Psoas muscle (tissue), 8 donors: ENCODE data around the gene TSN. TPM values are rescaled to one million over a fixed set of nuclear protein-coding genes. Genes with fewer than 3 reads are reported as not detected.

ENCODE experiments used
- ATAC-seq, 4 donors: fragments of 200-7000 bp; cut with Tn5 transposase; one replicate each; pipeline ENCODE4 v1.9.1; 2020; ENCODE audit warnings: moderate library complexity in 3 of 4, mild to moderate bottlenecking in 2 of 4
- DNase-seq, 2 donors: peaks; one replicate each; pipeline ENCODE4 v3.0.0-alpha.2; 2020
- H3K27ac ChIP-seq: fragments of 200-600 bp; one replicate; pipeline ENCODE4 v1.8.0; 2022
- H3K27me3 ChIP-seq, 3 donors: fragments of 200-600 bp in 1 of 3; one replicate each; pipeline versions ENCODE4 v1.6.1 to v1.8.0; 2013 to 2022; ENCODE audit warnings: low read length in 2 of 3, mild to moderate bottlenecking in 2 of 3, moderate library complexity in 1 of 3; ENCODE audit not compliant: insufficient read depth in 3 of 3
- H3K36me3 ChIP-seq, 2 donors: fragments of 200-600 bp in 1 of 2; one replicate each; pipeline versions ENCODE4 v1.6.1 to v1.8.0; 2013 to 2022; ENCODE audit warnings: low read depth in 1 of 2, mild to moderate bottlenecking in 1 of 2, moderate library complexity in 1 of 2; ENCODE audit not compliant: insufficient read depth in 1 of 2
- H3K4me1 ChIP-seq: fragments of 200-600 bp; one replicate; pipeline ENCODE4 v1.8.0; 2022
- H3K4me3 ChIP-seq: fragments of 200-600 bp; one replicate; pipeline ENCODE4 v1.8.0; 2022; ENCODE audit warnings: mild to moderate bottlenecking
- H3K9me3 ChIP-seq: fragments of 200-600 bp; one replicate; pipeline ENCODE4 v1.8.0; 2022
- CTCF ChIP-seq: fragments of 200-600 bp; IDR thresholded peaks from one replicate; pipeline ENCODE4 v1.8.0; 2022; ENCODE audit warnings: antibody characterized with exemption
- WGBS, 3 donors: extraction: QIAGEN DNeasy Blood & Tissue Kit; methylation state at CpG; one replicate each; pipeline versions ENCODE4 v1.1.6 to v1.1.7; 2013; 5-methylcytosine and 5-hydroxymethylcytosine counted together
- intact Hi-C, 2 donors: fragments of 100-400 bp; cut with DNase I; formaldehyde crosslinking; loops; one replicate each; pipeline versions ENCODE4 v1.11.0 to v1.14.2; 2022
- polyA plus RNA-seq, 3 donors: library from polyadenylated mRNA; stranded (reverse); fragments of 200-250 nt; gene quantifications; one replicate each; pipeline ENCODE4 v1.2.3, GENCODE V29; 2013
- total RNA-seq, 4 donors: library from RNA; stranded (reverse); fragmentation: NEBNext Ultra II Directional in 2 of 4; extraction: Animal tissue kit (Norgen Biotek cat#: 25700) in 2 of 4; gene quantifications; one replicate each; pipeline versions ENCODE4 v1.2.1 to v1.2.4, GENCODE V29; 2021 to 2023
- donor health status: healthy with polysubstance abuse.
- donor health status: DM: no; HTN: no; CAD: no; lungs with moderate emphysema.
- donor health status: Bipolar disorder and iron deficiency.
- donor health status: healthy.
- donor health status: DM: yes; HTN: yes; CAD: no.
- donor health status: DM: no; HTN: no; CAD: no.
- donor health status: DM: no; HTN: no; CAD: no.
- donor health status: DM: yes; HTN: yes; CAD: no.

The TSN gene
- total and polyA plus RNA-seq, 7 donors = 25.0 to 68.4 (median 40.5) TPM

DNA sequence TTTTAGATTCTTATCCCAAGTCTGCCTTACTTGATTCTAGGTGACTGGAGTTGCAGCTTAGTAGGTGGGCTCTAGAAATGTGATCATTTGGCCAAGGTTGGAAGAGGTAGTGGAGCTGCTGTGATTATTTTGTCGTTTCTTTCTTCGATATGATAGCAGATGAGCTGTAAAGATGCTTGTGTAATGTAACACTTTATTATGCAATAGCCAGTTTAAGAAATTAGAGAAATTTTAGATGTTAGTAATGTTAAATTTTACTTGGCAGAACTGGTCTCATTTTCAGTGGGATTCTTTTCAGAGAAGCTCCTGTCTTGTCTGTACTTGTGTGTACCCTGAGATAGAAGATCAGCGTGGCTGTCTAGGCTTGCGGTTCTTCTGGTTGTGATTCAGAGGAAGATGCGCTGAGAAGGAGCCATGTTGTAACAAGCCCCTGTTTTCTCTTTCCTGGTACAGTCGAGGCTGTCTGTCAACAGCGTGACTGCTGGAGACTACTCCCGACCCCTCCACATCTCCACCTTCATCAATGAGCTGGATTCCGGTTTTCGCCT, 9.3 kb downstream of the TSN start:
- WGBS, 3 donors = 88 to 90% (median 89%) methylated on average over 10 of the region's 10 CpGs
- intact Hi-C loops = no loop called here
- DNase-seq (no peak), ATAC-seq (no peak)
- H3K4me3 ChIP-seq = no peak overlapping the region
- H3K9me3 ChIP-seq = no peaks in the 10 kb centered on the region
- no peaks in the 10 kb centered on the region for H3K27me3 ChIP-seq
- no peak overlapping the region for H3K27ac ChIP-seq
- no peaks in the 10 kb centered on the region for H3K4me1 ChIP-seq
- H3K36me3 ChIP-seq = peaks cover 5 to 100% of the 10 kb centered on the region in 2 donors
- no peak for TF ChIP-seq CTCF

GRCh38 chr2:121766624-121767023, 11.2 kb downstream of the TSN start:
- Histone ChIP-seq H3K4me1 (no peaks in the 10 kb centered on the region), H3K9me3 (no peaks in the 10 kb centered on the region), H3K4me3 (no peak overlapping the region), H3K27me3 (no peaks in the 10 kb centered on the region), H3K36me3 (peaks cover 5 to 98% of the 10 kb centered on the region in 2 donors), H3K27ac (no peak overlapping the region)
- intact Hi-C loops = no loop called here
- 80 to 84% (median 82%) methylated on average over 1 of the region's 1 CpG for WGBS, 3 donors
- ATAC-seq (no peak), DNase-seq (no peak)
- TF ChIP-seq CTCF = no peak

DNA sequence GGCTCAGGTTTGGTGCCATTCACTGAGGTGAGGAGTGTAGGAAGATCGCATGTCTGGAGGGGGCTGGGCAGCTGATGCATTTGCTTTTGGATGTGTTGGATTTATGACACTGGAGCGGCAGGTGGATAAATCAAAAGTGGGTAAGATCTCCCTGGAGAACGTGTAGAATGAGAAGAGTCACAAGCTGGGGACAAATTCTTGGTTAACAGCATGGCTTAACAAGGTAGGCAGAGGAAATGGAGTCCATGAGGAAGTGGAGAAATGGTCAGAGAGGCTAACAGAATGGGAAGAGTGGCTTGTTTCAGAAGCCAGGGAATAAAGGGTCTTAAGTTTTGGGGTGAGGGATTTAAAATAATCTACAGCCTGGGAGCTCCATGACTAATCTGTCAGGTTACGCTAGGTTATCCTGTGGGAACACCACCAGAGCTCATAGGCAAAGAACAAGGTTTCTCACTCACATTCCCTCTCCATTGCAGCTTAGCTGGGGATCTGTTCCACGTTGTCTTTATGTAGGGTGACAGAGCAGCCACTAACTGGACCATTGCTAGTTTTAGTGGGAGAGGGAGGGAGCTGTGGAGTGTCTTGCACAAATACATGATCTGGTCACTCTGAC, 12.8 kb downstream of the TSN start:
- no peaks in the 10 kb centered on the region for H3K9me3 ChIP-seq
- H3K27ac ChIP-seq = no peak overlapping the region
- WGBS, 3 donors = 65 to 79% (median 67%) methylated on average over 5 of the region's 5 CpGs
- DNase-seq (no peak), ATAC-seq (no peak)
- H3K36me3 ChIP-seq = peaks cover 5 to 82% of the 10 kb centered on the region in 2 donors
- no peaks in the 10 kb centered on the region for H3K4me1 ChIP-seq
- intact Hi-C loops = no loop called here
- H3K27me3 ChIP-seq = no peaks in the 10 kb centered on the region
- TF ChIP-seq CTCF = no peak
- no peak overlapping the region for H3K4me3 ChIP-seq

GRCh38 chr2:121771976-121772742, 16.7 kb downstream of the TSN start:
- ATAC-seq = no peak
- peaks cover 3 to 43% of the 10 kb centered on the region in 2 donors for H3K36me3 ChIP-seq
- H3K27me3 ChIP-seq = no peaks in the 10 kb centered on the region
- H3K27ac ChIP-seq = no peak overlapping the region
- no peaks in the 10 kb centered on the region for H3K4me1 ChIP-seq
- WGBS, 3 donors = 37 to 48% (median 37%) methylated on average over 6 of the region's 6 CpGs
- no peak for DNase-seq
- no peak overlapping the region for H3K4me3 ChIP-seq
- H3K9me3 ChIP-seq = no peaks in the 10 kb centered on the region
- intact Hi-C loops = no loop called here
- TF ChIP-seq CTCF = no peak
